ENCODE measurements around the gene UCP1.
A peak's percentile ranks its signal among the peaks of the same experiment; 100 is the strongest.

UCP1 gene

DNA sequence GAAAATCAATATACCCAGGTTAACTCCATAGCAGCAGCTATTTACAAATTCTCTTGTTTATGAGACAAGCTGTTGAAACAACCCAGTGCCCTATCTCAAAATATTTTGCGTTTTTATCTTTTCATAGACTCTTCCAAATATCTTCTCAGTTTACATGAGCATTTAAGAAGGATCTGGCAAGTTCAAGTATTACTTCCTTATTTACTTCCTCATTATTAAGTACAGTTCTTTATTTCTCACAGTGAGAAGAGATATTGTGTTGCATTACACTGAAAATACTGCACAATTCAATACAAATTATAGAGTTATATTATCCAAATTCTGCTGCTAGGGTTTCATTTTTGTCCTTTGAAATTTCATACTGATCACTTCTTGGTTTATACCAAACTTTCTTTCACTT, 43.6 kb upstream of the UCP1 start:
- H4K20me1 ChIP-seq (ENCODE audit: control insufficient read depth, insufficient read depth, low read depth, low read length), result no peaks in the 10 kb centered on the region
- no peaks in the 10 kb centered on the region for H3K27me3 ChIP-seq (ENCODE audit: control insufficient read depth, low read length)
- peak overlapping the region; percentile 54 for H3K4me2 ChIP-seq (ENCODE audit: low read length)
- no peaks in the 10 kb centered on the region for H3K9me3 ChIP-seq (ENCODE audit: control insufficient read depth, insufficient read depth, low read length)
- peak overlapping the region; percentile 27 for H3K4me3 ChIP-seq (ENCODE audit: low read length)
- H3F3A ChIP-seq (ENCODE audit: control insufficient read depth, insufficient read depth), result no peaks in the 10 kb centered on the region
- H3K36me3 ChIP-seq (ENCODE audit: control insufficient read depth, low read length), result no peaks in the 10 kb centered on the region
- no peaks in the 10 kb centered on the region for H3K9me2 ChIP-seq (replicated peaks; ENCODE audit: control insufficient read depth, low read length)
- TF ChIP-seq, protein P1, sequence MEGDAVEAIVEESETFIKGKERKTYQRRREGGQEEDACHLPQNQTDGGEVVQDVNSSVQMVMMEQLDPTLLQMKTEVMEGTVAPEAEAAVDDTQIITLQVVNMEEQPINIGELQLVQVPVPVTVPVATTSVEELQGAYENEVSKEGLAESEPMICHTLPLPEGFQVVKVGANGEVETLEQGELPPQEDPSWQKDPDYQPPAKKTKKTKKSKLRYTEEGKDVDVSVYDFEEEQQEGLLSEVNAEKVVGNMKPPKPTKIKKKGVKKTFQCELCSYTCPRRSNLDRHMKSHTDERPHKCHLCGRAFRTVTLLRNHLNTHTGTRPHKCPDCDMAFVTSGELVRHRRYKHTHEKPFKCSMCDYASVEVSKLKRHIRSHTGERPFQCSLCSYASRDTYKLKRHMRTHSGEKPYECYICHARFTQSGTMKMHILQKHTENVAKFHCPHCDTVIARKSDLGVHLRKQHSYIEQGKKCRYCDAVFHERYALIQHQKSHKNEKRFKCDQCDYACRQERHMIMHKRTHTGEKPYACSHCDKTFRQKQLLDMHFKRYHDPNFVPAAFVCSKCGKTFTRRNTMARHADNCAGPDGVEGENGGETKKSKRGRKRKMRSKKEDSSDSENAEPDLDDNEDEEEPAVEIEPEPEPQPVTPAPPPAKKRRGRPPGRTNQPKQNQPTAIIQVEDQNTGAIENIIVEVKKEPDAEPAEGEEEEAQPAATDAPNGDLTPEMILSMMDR (IDR thresholded peaks at IDR 0.05; ENCODE audit: low read depth, low read length, poor library complexity, severe bottlenecking), result no peak
- TF ChIP-seq EZH2phosphoT487 (IDR thresholded peaks at IDR 0.05; ENCODE audit: borderline replicate concordance, low read length), result no peak
- peak overlapping the region; percentile 39 for H3K27ac ChIP-seq (ENCODE audit: low read depth, low read length)
- H3K79me2 ChIP-seq (ENCODE audit: control insufficient read depth, low read length), result no peaks in the 10 kb centered on the region
- peaks cover 55% of the 10 kb centered on the region for H3K4me1 ChIP-seq (ENCODE audit: control insufficient read depth, low read length)

DNA sequence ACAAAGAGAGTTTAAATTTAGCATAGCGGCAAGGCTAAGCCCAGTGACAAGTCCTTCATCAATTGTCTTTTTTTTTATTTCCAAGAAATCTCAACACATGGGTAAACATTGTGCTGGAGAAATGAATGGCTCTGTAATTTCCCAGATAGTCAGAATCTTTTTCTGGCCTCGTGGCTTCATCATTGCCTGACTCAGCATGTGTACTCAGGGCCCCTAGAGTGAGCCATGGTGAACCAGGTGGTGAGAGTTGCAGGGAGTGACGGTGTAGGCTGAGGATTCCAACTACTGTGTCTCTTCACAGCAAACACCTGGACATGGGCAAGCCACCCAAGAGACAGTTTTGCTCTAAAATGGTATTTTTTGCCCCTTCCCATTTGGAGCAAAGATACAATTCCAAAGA, 43.1 kb upstream of the UCP1 start:
- H3K4me1 ChIP-seq (ENCODE audit: control insufficient read depth, low read length), result peaks cover 50% of the 10 kb centered on the region
- H3K36me3 ChIP-seq (ENCODE audit: control insufficient read depth, low read length), result no peaks in the 10 kb centered on the region
- no peaks in the 10 kb centered on the region for H3K9me3 ChIP-seq (ENCODE audit: control insufficient read depth, insufficient read depth, low read length)
- H3K79me2 ChIP-seq (ENCODE audit: control insufficient read depth, low read length), result no peaks in the 10 kb centered on the region
- TF ChIP-seq, protein P1 (IDR thresholded peaks at IDR 0.05; ENCODE audit: low read depth, low read length, poor library complexity, severe bottlenecking), result no peak
- TF ChIP-seq EZH2phosphoT487 (IDR thresholded peaks at IDR 0.05; ENCODE audit: borderline replicate concordance, low read length), result no peak
- peak overlapping the region; percentile 39 for H3K27ac ChIP-seq (ENCODE audit: low read depth, low read length)
- H3K4me2 ChIP-seq (ENCODE audit: low read length), result peak overlapping the region; percentile 54
- no peaks in the 10 kb centered on the region for H4K20me1 ChIP-seq (ENCODE audit: control insufficient read depth, insufficient read depth, low read depth, low read length)
- peak overlapping the region; percentile 27 for H3K4me3 ChIP-seq (ENCODE audit: low read length)
- H3K27me3 ChIP-seq (ENCODE audit: control insufficient read depth, low read length), result no peaks in the 10 kb centered on the region
- H3F3A ChIP-seq (ENCODE audit: control insufficient read depth, insufficient read depth), result no peaks in the 10 kb centered on the region
- no peaks in the 10 kb centered on the region for H3K9me2 ChIP-seq (replicated peaks; ENCODE audit: control insufficient read depth, low read length)

DNA sequence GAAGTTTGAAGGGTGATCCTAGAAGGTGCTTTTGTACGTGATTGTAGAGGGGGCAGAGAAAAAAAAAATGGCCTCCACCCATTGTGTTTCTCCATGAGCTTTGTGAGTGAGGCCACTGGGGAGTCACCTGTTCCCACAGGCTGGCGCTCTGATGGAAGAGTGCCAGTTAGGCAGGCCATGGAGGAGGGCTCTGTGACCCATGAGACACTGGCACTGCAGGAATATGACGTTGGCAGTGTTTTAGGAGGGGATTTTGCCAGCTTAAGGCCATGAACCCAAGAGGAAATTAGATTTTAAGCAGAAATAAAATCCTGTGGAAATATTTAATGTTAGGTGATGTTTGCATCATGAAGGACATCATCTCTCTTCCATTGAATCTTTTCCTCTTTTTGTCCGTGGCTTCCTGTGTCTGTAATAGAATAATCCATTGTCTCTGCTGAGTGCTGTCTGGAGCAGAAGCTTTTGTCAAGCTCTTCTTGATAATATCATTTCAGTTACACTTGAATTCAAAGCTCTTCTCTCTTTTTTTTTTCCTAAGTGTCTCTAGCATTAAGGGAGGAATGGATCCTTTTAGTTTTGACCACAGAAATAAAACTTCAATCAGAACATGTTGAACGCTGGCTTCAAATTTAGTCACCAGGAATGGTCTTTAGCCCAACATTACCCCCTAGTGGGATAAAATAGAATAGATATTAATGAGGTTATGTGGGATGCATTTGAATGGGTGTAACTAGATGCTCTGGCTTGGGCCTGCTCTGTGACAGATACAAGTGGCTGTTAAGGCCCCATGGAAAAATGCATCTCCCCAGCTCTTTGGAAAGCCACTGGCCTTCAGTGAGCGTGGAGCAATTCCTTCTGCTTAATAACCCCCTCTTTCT, 41.0 kb upstream of the UCP1 start:
- Histone ChIP-seq H3F3A (ENCODE audit: control insufficient read depth, insufficient read depth) (no peaks in the 10 kb centered on the region), H4K20me1 (ENCODE audit: control insufficient read depth, insufficient read depth, low read depth, low read length) (no peaks in the 10 kb centered on the region), H3K4me3 (ENCODE audit: low read length) (no peak overlapping the region), H3K27me3 (ENCODE audit: control insufficient read depth, low read length) (no peaks in the 10 kb centered on the region), H3K9me2 (replicated peaks; ENCODE audit: control insufficient read depth, low read length) (no peaks in the 10 kb centered on the region), H3K27ac (ENCODE audit: low read depth, low read length) (no peak overlapping the region), H3K4me1 (ENCODE audit: control insufficient read depth, low read length) (peaks cover 35% of the 10 kb centered on the region), H3K79me2 (ENCODE audit: control insufficient read depth, low read length) (no peaks in the 10 kb centered on the region), H3K4me2 (ENCODE audit: low read length) (no peak overlapping the region), H3K36me3 (ENCODE audit: control insufficient read depth, low read length) (no peaks in the 10 kb centered on the region), H3K9me3 (ENCODE audit: control insufficient read depth, insufficient read depth, low read length) (no peaks in the 10 kb centered on the region)
- TF ChIP-seq EZH2phosphoT487 (IDR thresholded peaks at IDR 0.05; ENCODE audit: borderline replicate concordance, low read length), result no peak
- TF ChIP-seq, protein P1 (IDR thresholded peaks at IDR 0.05; ENCODE audit: low read depth, low read length, poor library complexity, severe bottlenecking), result peak; percentile 56

Data from DOHH2 (cell line).